K562 (cell line): Measurements from ENCODE around the gene SLC22A6. TPM values are rescaled to one million over a fixed set of nuclear protein-coding genes. Genes with fewer than 3 reads are reported as not detected.

Source experiments
- ATAC-seq: fragments of 200-7000 bp; cut with Tn5 transposase; 3 replicates; pipeline ENCODE4 v1.9.1; 2020; ENCODE audit warnings: moderate library complexity
- BruUV-seq: library from RNA; stranded (reverse); fragments of 400-500 nt; replicated peaks from 2 replicates; lab custom pipeline; 2021; lab: Mats Ljungman, UMichigan
- CTCF ChIA-PET: fragments of 300-600 bp; formaldehyde crosslinking; extraction: SDS; loops from one replicate; lab custom pipeline; 2021; ENCODE audit warnings: low intra/inter-chr PET ratio; lab: Yijun Ruan, JAX
- POLR2A ChIA-PET: fragments of 300-600, 350-650 bp; sonication (Branson Sonifier 250); formaldehyde crosslinking; extraction: SDS; loops from one replicate; lab custom pipeline; 2021; ENCODE audit warnings: antibody characterized with exemption, inconsistent platforms; lab: Yijun Ruan, JAX
- DNase-seq, 4 experiments: peaks; one replicate each; pipeline versions ENCODE4 v3.0.0 to v3.0.0-alpha.2; 2011 to 2018; ENCODE audit warnings: low spot score in 3 of 4, mixed read lengths in 3 of 4; ENCODE audit errors: extremely low read depth in 1 of 4
- FAIRE-seq: peaks from 2 replicates; lab custom pipeline; 2011; peaks lifted over from hg19 to GRCh38; lab: Jason Lieb, UNC
- H2AFZ ChIP-seq: 2 replicates; pipeline ENCODE4 v1.6.0; 2011; ENCODE audit warnings: low read depth, low read length, control low read depth, inconsistent platforms
- H3K27ac ChIP-seq: fragments of 200-600 bp; 3 replicates; pipeline ENCODE4 v1.8.0; 2011; ENCODE audit warnings: low read depth, mild to moderate bottlenecking, control low read depth, inconsistent platforms, low read length, moderate library complexity, mixed read lengths; ENCODE audit errors: extremely low read depth
- H3K27me3 ChIP-seq, 2 experiments: fragments of 300-600 bp in 1 of 2; 2 replicates in 1 of 2; 3 replicates in 1 of 2; pipeline versions ENCODE4 v1.6.0 to v1.8.0; 2011; ENCODE audit warnings: inconsistent platforms in 2 of 2, low read length in 2 of 2, mild to moderate bottlenecking in 1 of 2, mixed read lengths in 1 of 2, moderate library complexity in 1 of 2; ENCODE audit not compliant: control insufficient read depth in 2 of 2, insufficient read depth in 2 of 2
- H3K36me3 ChIP-seq: fragments of 300-600 bp; 3 replicates; pipeline ENCODE4 v1.8.0; 2011; ENCODE audit warnings: mild to moderate bottlenecking, low read length, inconsistent platforms; ENCODE audit not compliant: control insufficient read depth, insufficient read depth
- H3K4me1 ChIP-seq, 2 experiments: fragments of 200-600 bp in 1 of 2; replicated peaks in 1 of 2; 2 replicates in 1 of 2; 3 replicates in 1 of 2; pipeline versions ENCODE4 v1.5.1 to v1.8.0; 2011; ENCODE audit warnings: inconsistent platforms in 2 of 2, low read length in 2 of 2, mild to moderate bottlenecking in 1 of 2, mixed read lengths in 1 of 2, moderate library complexity in 1 of 2; ENCODE audit not compliant: control insufficient read depth in 2 of 2, insufficient read depth in 2 of 2
- H3K4me2 ChIP-seq: 2 replicates; pipeline ENCODE4 v1.6.1; 2011; ENCODE audit warnings: low read length, control low read depth, inconsistent platforms, mixed read lengths; ENCODE audit not compliant: insufficient read depth
- H3K4me3 ChIP-seq: fragments of 200-600 bp; sonication (generic), shearing (Covaris generic); 2 replicates; pipeline ENCODE4 v1.5.1; 2016; ENCODE audit warnings: control low read depth, inconsistent platforms
- H3K79me2 ChIP-seq: fragments of 200-600 bp; 3 replicates; pipeline ENCODE4 v1.8.0; 2011; ENCODE audit warnings: low read length, inconsistent platforms; ENCODE audit not compliant: control insufficient read depth, insufficient read depth
- H3K9ac ChIP-seq, 2 experiments: 2 replicates each; pipeline versions ENCODE4 v1.6.0 to v1.6.1; 2011; ENCODE audit warnings: low read depth in 2 of 2, low read length in 2 of 2, control low read depth in 1 of 2, inconsistent platforms in 1 of 2, mild to moderate bottlenecking in 1 of 2, mixed read lengths in 1 of 2; ENCODE audit not compliant: insufficient read depth in 1 of 2
- H3K9me1 ChIP-seq: one replicate; pipeline ENCODE4 v1.6.0; 2011; ENCODE audit warnings: inconsistent platforms, mild to moderate bottlenecking, low read length, moderate library complexity; ENCODE audit not compliant: control insufficient read depth, insufficient read depth
- H3K9me3 ChIP-seq: replicated peaks from 2 replicates; pipeline ENCODE4 v1.5.1; 2011; ENCODE audit warnings: low read depth, low read length, inconsistent platforms; ENCODE audit not compliant: control insufficient read depth, insufficient read depth
- H4K20me1 ChIP-seq: replicated peaks from 2 replicates; pipeline ENCODE4 v1.6.1; 2011; ENCODE audit warnings: low read length, inconsistent platforms, mixed read lengths; ENCODE audit not compliant: control insufficient read depth, insufficient read depth
- CHD4 ChIP-seq: fragments of 200-600 bp; sonication (generic); IDR thresholded peaks from 3 replicates; pipeline ENCODE4 v1.6.1; 2012; ENCODE audit warnings: low read depth, mild to moderate bottlenecking, mixed read lengths, low read length, inconsistent platforms; ENCODE audit not compliant: insufficient read depth, insufficient replicate concordance, poor library complexity, severe bottlenecking
- MEF2A ChIP-seq: IDR thresholded peaks from 2 replicates; pipeline ENCODE4 v1.6.1; 2011; ENCODE audit warnings: low read depth, mild to moderate bottlenecking, low read length, moderate library complexity; ENCODE audit not compliant: control insufficient read depth
- SNIP1 ChIP-seq: fragments of 450-650 bp; IDR thresholded peaks from 2 replicates; pipeline ENCODE4 v1.7.1; 2017; ENCODE audit warnings: low read depth, mild to moderate bottlenecking
- ZNF174 ChIP-seq: fragments of 250-450 bp; sonication (Bioruptor Pico); IDR thresholded peaks from 2 replicates; pipeline ENCODE4 v1.4.0; 2020; ENCODE audit warnings: mild to moderate bottlenecking
- ZNF436 ChIP-seq: fragments of 250-450, 450-650 bp; sonication (Bioruptor Pico); formaldehyde crosslinking; IDR thresholded peaks from 2 replicates; pipeline ENCODE4 v1.7.0; 2020; ENCODE audit warnings: mild to moderate bottlenecking
- WGBS: fragments of 100-300 bp; shearing (Covaris generic); methylation state at CpG from one replicate; pipeline ENCODE4 v1.1.6; 2016; ENCODE audit warnings: low coverage, mixed read lengths; ENCODE audit not compliant: insufficient coverage; ENCODE audit errors: missing lambda C conversion rate; 5-methylcytosine and 5-hydroxymethylcytosine counted together
- in situ Hi-C: fragments of 300-500 bp; cut with MboI; formaldehyde crosslinking; loops from 4 replicates; pipeline ENCODE4 v1.15.0; 2018; ENCODE audit warnings: inconsistent platforms, mixed read lengths
- intact Hi-C: fragments of 100-400 bp; cut with micrococcal nuclease; formaldehyde crosslinking; loops from 2 replicates; pipeline ENCODE4 v1.14.2; 2022
- polyA plus RNA-seq, 8 experiments: library from polyadenylated mRNA; depleted of rRNA in 4 of 8; stranded (reverse) in 5 of 8; unstranded in 3 of 8; fragments of >200 nt; fragmentation: Nextera tagmentation in 2 of 8; fragmentation: Illumina TruSeq in 1 of 8; extraction: Ambion mirVana in 2 of 8; extraction: Trizol in 1 of 8; gene quantifications; 2 replicates each; pipeline versions ENCODE4 v1.2.1 to v1.2.3, GENCODE V29; 2011 to 2014; ENCODE audit warnings: inconsistent platforms in 1 of 8, missing spikeins in 1 of 8
- total RNA-seq, 7 experiments: library from RNA; depleted of rRNA in 6 of 7; stranded (reverse); fragments of >200 nt in 6 of 7; fragmentation: Illumina TruSeq in 2 of 7; extraction: Trizol in 2 of 7; gene quantifications; 2 replicates each; pipeline versions ENCODE4 v1.2.1 to v1.2.3, GENCODE V29; 2011 to 2021; ENCODE audit warnings: low replicate concordance in 1 of 7
- TF ChIP-seq, protein P1 (sequence below): fragments of 250-450 bp; sonication (Bioruptor Pico); IDR thresholded peaks from 2 replicates; pipeline ENCODE4 v1.5.0; 2020; ENCODE audit warnings: mild to moderate bottlenecking, borderline replicate concordance

SLC22A6 gene
- total and polyA plus RNA-seq, 9 of the 15 experiments (the other 6 are each of a cell fraction or from before 2014, with no cell fraction given), result not detected

DNA sequence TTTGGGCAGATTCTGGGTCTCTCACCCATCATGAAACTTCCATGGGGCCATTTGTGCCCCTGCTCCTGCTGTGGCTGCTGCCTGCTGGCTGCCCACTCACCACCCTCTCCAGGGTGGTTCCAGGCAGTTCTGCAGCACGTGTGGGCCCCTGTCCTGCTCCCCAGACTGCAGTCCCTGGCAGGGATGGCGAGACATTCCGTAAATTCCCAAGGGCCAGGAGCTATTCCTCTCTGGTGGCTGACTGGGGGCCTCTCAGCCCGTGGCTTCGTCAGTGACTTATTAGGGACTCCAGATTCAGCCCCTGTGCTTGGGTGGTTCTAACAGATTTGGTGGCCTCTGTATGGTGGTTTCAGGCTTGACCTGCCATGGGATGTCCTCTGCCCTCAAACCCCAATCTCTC, 34.7 kb upstream of the SLC22A6 start:
- FAIRE-seq (no peak), DNase-seq (no peak), ATAC-seq (no peak)
- CTCF ChIA-PET, result no interaction called here
- 0% methylated on average over 5 of the region's 5 CpGs for WGBS
- POLR2A ChIA-PET, result no interaction called here
- Histone ChIP-seq H3K9me1 (peaks cover 3% of the 10 kb centered on the region), H3K27me3 (peaks cover 11 to 64% of the 10 kb centered on the region in 2 experiments; a peak in 4 of 5 replicates), H3K4me3 (no peak overlapping the region), H3K36me3 (no peaks in the 10 kb centered on the region), H3K4me2 (no peak overlapping the region), H4K20me1 (peaks cover 15% of the 10 kb centered on the region; the same call in 1 of the 2 replicates), H3K9ac (no peak overlapping the region), H3K79me2 (no peaks in the 10 kb centered on the region), H3K9me3 (no peaks in the 10 kb centered on the region), H3K4me1 (peaks cover 0 to 11% of the 10 kb centered on the region in 2 experiments; a peak in 3 of 5 replicates), H3K27ac (no peak overlapping the region), H2AFZ (no peak overlapping the region)
- intact Hi-C loops, result no loop called here
- no TSS peak for BruUV-seq
- in situ Hi-C loops, result loop anchor here (25.0 kb wide), 1 partner anchor 632 kb away; no protein-coding TSS in a partner anchor
- TF ChIP-seq, protein P1, sequence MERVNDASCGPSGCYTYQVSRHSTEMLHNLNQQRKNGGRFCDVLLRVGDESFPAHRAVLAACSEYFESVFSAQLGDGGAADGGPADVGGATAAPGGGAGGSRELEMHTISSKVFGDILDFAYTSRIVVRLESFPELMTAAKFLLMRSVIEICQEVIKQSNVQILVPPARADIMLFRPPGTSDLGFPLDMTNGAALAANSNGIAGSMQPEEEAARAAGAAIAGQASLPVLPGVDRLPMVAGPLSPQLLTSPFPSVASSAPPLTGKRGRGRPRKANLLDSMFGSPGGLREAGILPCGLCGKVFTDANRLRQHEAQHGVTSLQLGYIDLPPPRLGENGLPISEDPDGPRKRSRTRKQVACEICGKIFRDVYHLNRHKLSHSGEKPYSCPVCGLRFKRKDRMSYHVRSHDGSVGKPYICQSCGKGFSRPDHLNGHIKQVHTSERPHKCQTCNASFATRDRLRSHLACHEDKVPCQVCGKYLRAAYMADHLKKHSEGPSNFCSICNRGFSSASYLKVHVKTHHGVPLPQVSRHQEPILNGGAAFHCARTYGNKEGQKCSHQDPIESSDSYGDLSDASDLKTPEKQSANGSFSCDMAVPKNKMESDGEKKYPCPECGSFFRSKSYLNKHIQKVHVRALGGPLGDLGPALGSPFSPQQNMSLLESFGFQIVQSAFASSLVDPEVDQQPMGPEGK (CRISPR knock-in tag), result no peak
- TF ChIP-seq ZNF174 (CRISPR knock-in tag) (no peak), MEF2A (no peak), SNIP1 (no peak), CHD4 (no peak), ZNF436 (CRISPR knock-in tag) (no peak)
